Measurements from ENCODE around the gene CDNF.

- TF ChIP-seq CTCF (IDR thresholded peaks at IDR 0.05; ENCODE audit: extremely low read depth in 1 of 2, insufficient read depth in 1 of 2, low read depth in 1 of 2, low read length in 2 of 2) (no peak), POLR2A (IDR thresholded peaks at IDR 0.05; ENCODE audit: low read depth, low read length) (no peak), GATA2 (IDR thresholded peaks at IDR 0.05; ENCODE audit: insufficient read depth, insufficient read length, low read depth, low read length) (no peak), POLR2AphosphoS5 (IDR thresholded peaks at IDR 0.05; ENCODE audit: insufficient read depth, low read depth, low read length) (no peak), EZH2 (IDR thresholded peaks at IDR 0.05; ENCODE audit: borderline replicate concordance, low read depth, low read length, severe bottlenecking) (no peak)
Measured at GRCh38 chr10:14823966-14824365, 13.9 kb downstream of the CDNF start.
